A673 (cell line): ENCODE results near the gene TBXAS1.

Experiments used
- EZH2 ChIP-seq: fragments of 200-600 bp; sonication (generic); IDR thresholded peaks from 2 replicates; pipeline ENCODE4 v1.6.1; 2017; ENCODE audit warnings: borderline replicate concordance, low read depth, mild to moderate bottlenecking, mixed read lengths, antibody characterized with exemption, low read length; ENCODE audit not compliant: poor library complexity, severe bottlenecking
- TF ChIP-seq, protein P1 (sequence below): fragments of 300-800, 200-600 bp; sonication (generic); conservative IDR thresholded peaks from 2 replicates; pipeline ENCODE4 v1.5.1; 2017; ENCODE audit warnings: low read depth, mild to moderate bottlenecking, antibody characterized with exemption, low read length, moderate library complexity, mixed read lengths

DNA sequence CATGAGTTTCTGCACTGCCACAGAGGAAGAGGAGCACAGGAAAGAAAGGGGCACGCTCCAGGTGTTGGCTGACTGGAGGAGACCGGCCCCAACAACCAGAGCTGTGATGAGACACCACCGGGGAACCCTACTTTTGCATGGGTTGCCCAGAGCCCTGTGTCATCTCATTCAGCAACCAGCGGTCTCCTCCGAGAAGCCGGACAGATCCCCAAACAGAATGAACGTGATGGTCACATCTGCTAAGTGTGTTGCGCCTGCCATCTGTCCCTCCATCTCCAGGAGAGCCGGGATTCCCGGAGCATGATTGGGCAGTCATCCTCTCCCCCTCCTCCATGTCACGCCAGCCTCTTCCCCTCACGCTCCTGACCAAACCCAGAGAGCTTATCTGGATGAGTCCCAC, 210.8 kb downstream of the TBXAS1 start:
- no peak for TF ChIP-seq EZH2
- TF ChIP-seq, protein P1, sequence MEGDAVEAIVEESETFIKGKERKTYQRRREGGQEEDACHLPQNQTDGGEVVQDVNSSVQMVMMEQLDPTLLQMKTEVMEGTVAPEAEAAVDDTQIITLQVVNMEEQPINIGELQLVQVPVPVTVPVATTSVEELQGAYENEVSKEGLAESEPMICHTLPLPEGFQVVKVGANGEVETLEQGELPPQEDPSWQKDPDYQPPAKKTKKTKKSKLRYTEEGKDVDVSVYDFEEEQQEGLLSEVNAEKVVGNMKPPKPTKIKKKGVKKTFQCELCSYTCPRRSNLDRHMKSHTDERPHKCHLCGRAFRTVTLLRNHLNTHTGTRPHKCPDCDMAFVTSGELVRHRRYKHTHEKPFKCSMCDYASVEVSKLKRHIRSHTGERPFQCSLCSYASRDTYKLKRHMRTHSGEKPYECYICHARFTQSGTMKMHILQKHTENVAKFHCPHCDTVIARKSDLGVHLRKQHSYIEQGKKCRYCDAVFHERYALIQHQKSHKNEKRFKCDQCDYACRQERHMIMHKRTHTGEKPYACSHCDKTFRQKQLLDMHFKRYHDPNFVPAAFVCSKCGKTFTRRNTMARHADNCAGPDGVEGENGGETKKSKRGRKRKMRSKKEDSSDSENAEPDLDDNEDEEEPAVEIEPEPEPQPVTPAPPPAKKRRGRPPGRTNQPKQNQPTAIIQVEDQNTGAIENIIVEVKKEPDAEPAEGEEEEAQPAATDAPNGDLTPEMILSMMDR: no peak
